ENCODE measurements around the gene ESRRB. TPM values are rescaled to one million over a fixed set of nuclear protein-coding genes. Genes with fewer than 3 reads are reported as not detected.

ESRRB gene
- total RNA-seq, 1 donor from 2014 or later, result 0.12 TPM

GRCh38 chr14:76461886-76462285, 85.9 kb downstream of the ESRRB start:
- Mint-ChIP-seq H3K9me3 (ENCODE audit: low read depth) (no peaks in the 10 kb centered on the region), H3K27ac (no peak overlapping the region), H3K27me3 (peaks cover 6% of the 10 kb centered on the region)

DNA sequence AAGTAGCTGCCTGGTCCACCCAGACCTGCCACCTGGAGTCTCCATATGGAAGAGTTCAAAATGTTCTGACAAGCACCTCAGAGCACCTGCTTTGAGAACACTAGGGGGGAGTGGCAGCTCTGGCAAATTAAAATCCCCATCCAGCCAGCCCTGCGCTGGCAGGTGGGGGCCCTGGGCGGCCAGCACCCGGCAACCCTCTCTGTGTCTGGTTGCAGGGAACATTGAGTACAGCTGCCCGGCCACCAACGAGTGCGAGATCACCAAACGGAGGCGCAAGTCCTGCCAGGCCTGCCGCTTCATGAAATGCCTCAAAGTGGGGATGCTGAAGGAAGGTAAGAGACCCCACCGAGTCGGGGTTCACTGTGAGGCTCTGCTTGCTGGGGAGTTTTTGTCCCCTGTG, 86.4 kb downstream of the ESRRB start:
- Mint-ChIP-seq H3K4me1 (ENCODE audit: low read depth) (no peaks in the 10 kb centered on the region), H3K36me3 (ENCODE audit: insufficient read depth) (no peaks in the 10 kb centered on the region), H3K9me3 (ENCODE audit: low read depth) (no peaks in the 10 kb centered on the region), H3K27me3 (peaks cover 6% of the 10 kb centered on the region), H3K27ac (no peak overlapping the region), H3K4me3 (ENCODE audit: low read depth) (no peak overlapping the region)
- TF ChIP-seq, protein P1, sequence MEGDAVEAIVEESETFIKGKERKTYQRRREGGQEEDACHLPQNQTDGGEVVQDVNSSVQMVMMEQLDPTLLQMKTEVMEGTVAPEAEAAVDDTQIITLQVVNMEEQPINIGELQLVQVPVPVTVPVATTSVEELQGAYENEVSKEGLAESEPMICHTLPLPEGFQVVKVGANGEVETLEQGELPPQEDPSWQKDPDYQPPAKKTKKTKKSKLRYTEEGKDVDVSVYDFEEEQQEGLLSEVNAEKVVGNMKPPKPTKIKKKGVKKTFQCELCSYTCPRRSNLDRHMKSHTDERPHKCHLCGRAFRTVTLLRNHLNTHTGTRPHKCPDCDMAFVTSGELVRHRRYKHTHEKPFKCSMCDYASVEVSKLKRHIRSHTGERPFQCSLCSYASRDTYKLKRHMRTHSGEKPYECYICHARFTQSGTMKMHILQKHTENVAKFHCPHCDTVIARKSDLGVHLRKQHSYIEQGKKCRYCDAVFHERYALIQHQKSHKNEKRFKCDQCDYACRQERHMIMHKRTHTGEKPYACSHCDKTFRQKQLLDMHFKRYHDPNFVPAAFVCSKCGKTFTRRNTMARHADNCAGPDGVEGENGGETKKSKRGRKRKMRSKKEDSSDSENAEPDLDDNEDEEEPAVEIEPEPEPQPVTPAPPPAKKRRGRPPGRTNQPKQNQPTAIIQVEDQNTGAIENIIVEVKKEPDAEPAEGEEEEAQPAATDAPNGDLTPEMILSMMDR (IDR thresholded peaks at IDR 0.05; ENCODE audit: unreplicated experiment), result no peak
- no peak for DNase-seq (ENCODE audit: low spot score, unreplicated experiment)

More at GRCh38 chr14:76461886-76462285, 85.9 kb downstream of the ESRRB start:
- H3K4me1 Mint-ChIP-seq (ENCODE audit: low read depth), result no peaks in the 10 kb centered on the region
- no peak overlapping the region for H3K4me3 Mint-ChIP-seq (ENCODE audit: low read depth)
- DNase-seq (ENCODE audit: low spot score, unreplicated experiment), result no peak
- TF ChIP-seq, protein P1 (IDR thresholded peaks at IDR 0.05; ENCODE audit: unreplicated experiment), result no peak
- no peaks in the 10 kb centered on the region for H3K36me3 Mint-ChIP-seq (ENCODE audit: insufficient read depth)

- no peak for DNase-seq (ENCODE audit: low spot score, unreplicated experiment)
- no peaks in the 10 kb centered on the region for H3K4me1 Mint-ChIP-seq (ENCODE audit: low read depth)
- TF ChIP-seq, protein P1 (IDR thresholded peaks at IDR 0.05; ENCODE audit: unreplicated experiment), result no peak
- H3K9me3 Mint-ChIP-seq (ENCODE audit: low read depth), result no peaks in the 10 kb centered on the region
- no peak overlapping the region for H3K4me3 Mint-ChIP-seq (ENCODE audit: low read depth)
- no peak overlapping the region for H3K27ac Mint-ChIP-seq
- no peaks in the 10 kb centered on the region for H3K36me3 Mint-ChIP-seq (ENCODE audit: insufficient read depth)
- peaks cover 6% of the 10 kb centered on the region for H3K27me3 Mint-ChIP-seq
These were observed 87.2 kb downstream of the ESRRB start for GRCh38 chr14:76463105-76463504.

- Mint-ChIP-seq H3K36me3 (ENCODE audit: insufficient read depth) (no peaks in the 10 kb centered on the region), H3K9me3 (ENCODE audit: low read depth) (no peaks in the 10 kb centered on the region)
- no peak for DNase-seq (ENCODE audit: low spot score, unreplicated experiment)
These were observed 88.9 kb downstream of the ESRRB start for GRCh38 chr14:76464856-76465255.

DNA sequence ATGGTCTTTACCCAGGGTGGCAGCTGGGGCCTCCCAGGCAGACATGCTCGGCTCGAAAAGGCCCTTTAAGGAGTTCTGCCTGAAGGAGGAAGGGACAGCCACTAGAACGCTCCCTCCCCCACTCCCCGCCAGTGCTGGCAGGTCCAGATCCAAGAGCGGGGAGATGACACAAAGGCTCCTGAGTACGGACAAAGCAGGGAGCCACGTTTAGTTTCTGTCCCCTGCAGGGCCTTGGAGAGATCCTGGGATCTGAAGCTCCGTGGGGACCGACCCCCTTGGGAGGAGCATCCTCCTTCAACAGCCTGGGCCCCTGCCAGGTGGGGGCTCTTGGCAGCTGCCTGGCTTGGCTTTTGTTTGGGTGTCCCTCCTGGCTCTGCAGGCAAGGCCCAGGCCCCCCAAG, 89.7 kb downstream of the ESRRB start:
- DNase-seq (ENCODE audit: low spot score, unreplicated experiment), result no peak
- no peaks in the 10 kb centered on the region for H3K36me3 Mint-ChIP-seq (ENCODE audit: insufficient read depth)
- H3K4me1 Mint-ChIP-seq (ENCODE audit: low read depth), result no peaks in the 10 kb centered on the region
- no peak overlapping the region for H3K4me3 Mint-ChIP-seq (ENCODE audit: low read depth)
- H3K27me3 Mint-ChIP-seq, result no peaks in the 10 kb centered on the region
- no peaks in the 10 kb centered on the region for H3K9me3 Mint-ChIP-seq (ENCODE audit: low read depth)
- H3K27ac Mint-ChIP-seq, result no peak overlapping the region
- TF ChIP-seq, protein P1 (IDR thresholded peaks at IDR 0.05; ENCODE audit: unreplicated experiment), result no peak

More at GRCh38 chr14:76464856-76465255, 88.9 kb downstream of the ESRRB start:
- no peak overlapping the region for H3K4me3 Mint-ChIP-seq (ENCODE audit: low read depth)
- H3K27me3 Mint-ChIP-seq, result no peaks in the 10 kb centered on the region
- no peaks in the 10 kb centered on the region for H3K4me1 Mint-ChIP-seq (ENCODE audit: low read depth)
- TF ChIP-seq, protein P1 (IDR thresholded peaks at IDR 0.05; ENCODE audit: unreplicated experiment), result no peak
- H3K27ac Mint-ChIP-seq, result no peak overlapping the region

Data from progenitor cell of endocrine pancreas (in vitro differentiated cells).